Measurements from ENCODE around the gene MTG2. TPM values are rescaled to one million over a fixed set of nuclear protein-coding genes. Genes with fewer than 3 reads are reported as not detected.

The MTG2 gene
- total and polyA plus RNA-seq, 2 of the 13 experiments (the other 11 are each of a cell fraction or from before 2014, with no cell fraction given) = 20.4 to 37.8 TPM

- peak; percentile 83 for TF ChIP-seq ARID4A (CRISPR knock-in tag; IDR thresholded peaks at IDR 0.05; ENCODE audit: borderline replicate concordance)
- 0 out of 2 replicates have a peak, but pooled peaks have one; percentile 79 for TF ChIP-seq ZNF674 (CRISPR knock-in tag; IDR thresholded peaks at IDR 0.05; ENCODE audit: low read depth)
- TF ChIP-seq ZNF713 (CRISPR knock-in tag; IDR thresholded peaks at IDR 0.05) = no peak
- no peak for TF ChIP-seq RFX3 (CRISPR knock-in tag; IDR thresholded peaks at IDR 0.05)
- TF ChIP-seq KMT2B (CRISPR knock-in tag; IDR thresholded peaks at IDR 0.05) = 0 out of 2 replicates have a peak, but pooled peaks have one; percentile 53
- TF ChIP-seq NFE2L1 (CRISPR knock-in tag; IDR thresholded peaks at IDR 0.05; ENCODE audit: borderline replicate concordance) = no peak
- peak in 1 of 2 experiments; percentile 72; a peak in 3 of 4 replicates for TF ChIP-seq NR2F1 (CRISPR knock-in tag; IDR thresholded peaks at IDR 0.05)
- TF ChIP-seq PAX8 (CRISPR knock-in tag; IDR thresholded peaks at IDR 0.05; ENCODE audit: borderline replicate concordance) = no peak
- no peak for TF ChIP-seq PLRG1 (conservative IDR thresholded peaks at IDR 0.05)
- TF ChIP-seq ZNF337 (CRISPR knock-in tag; IDR thresholded peaks at IDR 0.05; ENCODE audit: borderline replicate concordance, low read depth) = peak; percentile 58; the same call in 1 of the 2 replicates
- 0 out of 2 replicates have a peak, but pooled peaks have one; percentile 0 for TF ChIP-seq ZNF143 (CRISPR knock-in tag; IDR thresholded peaks at IDR 0.05)
- no peak; the same call in 1 of the 2 replicates for TF ChIP-seq ZBTB43 (CRISPR knock-in tag; conservative IDR thresholded peaks at IDR 0.05)
- TF ChIP-seq ZNF780A (CRISPR knock-in tag; IDR thresholded peaks at IDR 0.05) = no peak
- TF ChIP-seq RORA (CRISPR knock-in tag; IDR thresholded peaks at IDR 0.05) = no peak
- TF ChIP-seq SAFB2 (CRISPR knock-in tag; IDR thresholded peaks at IDR 0.05; ENCODE audit: borderline replicate concordance, low read depth) = no peak
- no peak for TF ChIP-seq GZF1 (CRISPR knock-in tag; IDR thresholded peaks at IDR 0.05)
- TF ChIP-seq, protein P1, sequence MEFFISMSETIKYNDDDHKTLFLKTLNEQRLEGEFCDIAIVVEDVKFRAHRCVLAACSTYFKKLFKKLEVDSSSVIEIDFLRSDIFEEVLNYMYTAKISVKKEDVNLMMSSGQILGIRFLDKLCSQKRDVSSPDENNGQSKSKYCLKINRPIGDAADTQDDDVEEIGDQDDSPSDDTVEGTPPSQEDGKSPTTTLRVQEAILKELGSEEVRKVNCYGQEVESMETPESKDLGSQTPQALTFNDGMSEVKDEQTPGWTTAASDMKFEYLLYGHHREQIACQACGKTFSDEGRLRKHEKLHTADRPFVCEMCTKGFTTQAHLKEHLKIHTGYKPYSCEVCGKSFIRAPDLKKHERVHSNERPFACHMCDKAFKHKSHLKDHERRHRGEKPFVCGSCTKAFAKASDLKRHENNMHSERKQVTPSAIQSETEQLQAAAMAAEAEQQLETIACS (CRISPR knock-in tag; IDR thresholded peaks at IDR 0.05) = peak; percentile 35; the same call in 1 of the 2 replicates
- no peak for TF ChIP-seq ZNF432 (CRISPR knock-in tag; IDR thresholded peaks at IDR 0.05; ENCODE audit: borderline replicate concordance)
- TF ChIP-seq, protein P2, sequence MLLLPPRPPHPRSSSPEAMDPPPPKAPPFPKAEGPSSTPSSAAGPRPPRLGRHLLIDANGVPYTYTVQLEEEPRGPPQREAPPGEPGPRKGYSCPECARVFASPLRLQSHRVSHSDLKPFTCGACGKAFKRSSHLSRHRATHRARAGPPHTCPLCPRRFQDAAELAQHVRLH (CRISPR knock-in tag; IDR thresholded peaks at IDR 0.05; ENCODE audit: borderline replicate concordance, low read depth) = peak; percentile 91
- peak; percentile 20; the same call in 1 of the 2 replicates for TF ChIP-seq ZNF709 (CRISPR knock-in tag; IDR thresholded peaks at IDR 0.05)
- peak; percentile 43; the same call in 1 of the 2 replicates for TF ChIP-seq ATF7-NPFF (CRISPR knock-in tag; IDR thresholded peaks at IDR 0.05; ENCODE audit: low read depth)
- TF ChIP-seq HNF4G (IDR thresholded peaks at IDR 0.05; ENCODE audit: borderline replicate concordance, low read depth, low read length) = peak; percentile 97
- no peak; the same call in 1 of the 2 replicates for TF ChIP-seq HNF4G (CRISPR knock-in tag; IDR thresholded peaks at IDR 0.05; ENCODE audit: borderline replicate concordance, low read depth)
Observed at GRCh38 chr20:62146019-62146755, 36.6 kb upstream of the MTG2 start (continued).

All from HepG2 (cell line).